Prostate gland (tissue), 2 donors: ENCODE results near the gene RGS3. TPM values are rescaled to one million over a fixed set of nuclear protein-coding genes. Genes with fewer than 3 reads are reported as not detected.

Experiments used
- DNase-seq: peaks from one replicate; pipeline ENCODE4 v3.0.0-alpha.2; 2019; ENCODE audit warnings: low spot score
- H3K27ac ChIP-seq, 2 donors: fragments of 200-600 bp; sonication (generic); 2 replicates each; pipeline ENCODE4 v1.5.1; 2017 to 2019
- H3K27me3 ChIP-seq: fragments of 200-600 bp; sonication (generic); replicated peaks from 2 replicates; pipeline ENCODE4 v1.5.1; 2019; ENCODE audit not compliant: insufficient read depth
- H3K36me3 ChIP-seq, 2 donors: fragments of 200-600 bp; sonication (generic); 1 replicate in 1 of 2; 2 replicates in 1 of 2; pipeline versions ENCODE4 v1.5.1 to v1.8.1; 2017 to 2019
- H3K4me1 ChIP-seq: fragments of 200-600 bp; sonication (generic); replicated peaks from 2 replicates; pipeline ENCODE4 v1.5.1; 2019
- H3K4me3 ChIP-seq, 2 donors: fragments of 200-600 bp; sonication (generic); 2 replicates each; pipeline ENCODE4 v1.5.1; 2017 to 2019
- H3K9me3 ChIP-seq: fragments of 200-600 bp; sonication (generic); 2 replicates; pipeline ENCODE4 v1.5.1; 2017
- POLR2A ChIP-seq: fragments of 450-650 bp; IDR thresholded peaks from one replicate; pipeline ENCODE4 v1.6.1; 2016; ENCODE audit warnings: antibody characterized with exemption, mild to moderate bottlenecking
- POLR2AphosphoS5 ChIP-seq: sonication (generic); formaldehyde crosslinking; IDR thresholded peaks from one replicate; pipeline ENCODE4 v1.6.1; 2017; ENCODE audit warnings: antibody characterized with exemption
- WGBS: methylation state at CpG from one replicate; pipeline ENCODE4 v1.1.5; 2018; 5-methylcytosine and 5-hydroxymethylcytosine counted together
- intact Hi-C: fragments of 100-400 bp; cut with DNase I; formaldehyde crosslinking; loops from one replicate; pipeline ENCODE4 v1.14.2; 2022
- total RNA-seq, 2 donors: library from RNA; depleted of rRNA; stranded (reverse); fragments of >200 nt; gene quantifications; one replicate each; pipeline ENCODE4 v1.1.0, GENCODE V29; 2016
- TF ChIP-seq, protein P1 (sequence below), 4 experiments: fragments of 200-600 bp in 2 of 4; fragments of 450-650 bp in 2 of 4; sonication (generic) in 2 of 4; IDR thresholded peaks; 1 replicate in 3 of 4; 2 replicates in 1 of 4; pipeline ENCODE4 v1.5.1; 2016 to 2019; ENCODE audit warnings: antibody characterized with exemption in 4 of 4, mild to moderate bottlenecking in 2 of 4, moderate library complexity in 2 of 4

RGS3 gene
- total RNA-seq, 2 donors from 2014 or later, result 26.5 to 98.9 TPM

DNA sequence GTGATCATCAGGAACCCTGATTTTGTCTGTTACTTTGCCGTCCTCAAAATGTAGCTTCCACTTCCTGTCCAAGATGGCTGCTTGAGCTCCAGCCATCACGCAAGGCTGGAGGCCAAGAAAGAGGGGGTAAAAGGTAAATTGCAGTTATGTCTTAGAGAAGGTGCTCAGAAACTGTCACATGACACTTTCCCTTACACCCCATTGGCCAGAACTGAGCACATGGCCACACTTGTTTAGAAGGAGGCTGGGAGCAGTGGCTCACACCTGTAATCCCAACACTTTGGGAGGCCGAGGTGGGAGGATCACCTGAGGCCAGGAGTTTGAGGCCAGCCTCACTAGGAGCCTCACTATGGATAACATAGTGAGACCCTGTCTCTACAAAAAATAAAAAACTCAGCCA, 140.9 kb downstream of the RGS3 start:
- H3K27ac ChIP-seq, result no peak overlapping the region
- no peaks in the 10 kb centered on the region for H3K27me3 ChIP-seq
- H3K36me3 ChIP-seq, result no peaks in the 10 kb centered on the region
- intact Hi-C loops, result no loop called here
- H3K4me1 ChIP-seq, result no peaks in the 10 kb centered on the region
- WGBS, result 93% methylated on average over 3 of the region's 3 CpGs
- no peak for DNase-seq
- no peak overlapping the region for H3K4me3 ChIP-seq
- H3K9me3 ChIP-seq, result no peaks in the 10 kb centered on the region
- TF ChIP-seq POLR2AphosphoS5 (no peak), POLR2A (no peak)
- TF ChIP-seq, protein P1, sequence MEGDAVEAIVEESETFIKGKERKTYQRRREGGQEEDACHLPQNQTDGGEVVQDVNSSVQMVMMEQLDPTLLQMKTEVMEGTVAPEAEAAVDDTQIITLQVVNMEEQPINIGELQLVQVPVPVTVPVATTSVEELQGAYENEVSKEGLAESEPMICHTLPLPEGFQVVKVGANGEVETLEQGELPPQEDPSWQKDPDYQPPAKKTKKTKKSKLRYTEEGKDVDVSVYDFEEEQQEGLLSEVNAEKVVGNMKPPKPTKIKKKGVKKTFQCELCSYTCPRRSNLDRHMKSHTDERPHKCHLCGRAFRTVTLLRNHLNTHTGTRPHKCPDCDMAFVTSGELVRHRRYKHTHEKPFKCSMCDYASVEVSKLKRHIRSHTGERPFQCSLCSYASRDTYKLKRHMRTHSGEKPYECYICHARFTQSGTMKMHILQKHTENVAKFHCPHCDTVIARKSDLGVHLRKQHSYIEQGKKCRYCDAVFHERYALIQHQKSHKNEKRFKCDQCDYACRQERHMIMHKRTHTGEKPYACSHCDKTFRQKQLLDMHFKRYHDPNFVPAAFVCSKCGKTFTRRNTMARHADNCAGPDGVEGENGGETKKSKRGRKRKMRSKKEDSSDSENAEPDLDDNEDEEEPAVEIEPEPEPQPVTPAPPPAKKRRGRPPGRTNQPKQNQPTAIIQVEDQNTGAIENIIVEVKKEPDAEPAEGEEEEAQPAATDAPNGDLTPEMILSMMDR (IDR thresholded peaks at IDR 0.05), result no peak

DNA sequence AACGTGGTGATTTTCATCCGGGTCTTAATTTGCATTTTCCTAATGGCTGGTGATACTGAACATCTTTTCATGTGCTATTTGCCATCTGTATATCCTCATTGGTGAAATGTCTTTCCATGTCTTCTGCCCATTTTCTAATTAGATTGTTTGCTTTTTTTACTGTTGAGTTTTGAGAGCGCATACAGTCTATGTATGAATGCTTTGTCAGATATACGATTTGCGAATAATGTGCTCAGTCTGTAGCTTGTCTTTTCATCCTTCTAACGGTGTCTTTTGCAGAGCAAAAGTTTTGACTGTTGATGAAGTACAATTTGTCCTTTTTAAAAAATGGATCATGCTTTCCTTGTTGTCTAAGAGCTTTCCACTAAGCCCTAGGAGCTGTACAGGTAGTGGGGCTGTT, 143.0 kb downstream of the RGS3 start:
- Histone ChIP-seq H3K36me3 (no peaks in the 10 kb centered on the region), H3K4me1 (no peaks in the 10 kb centered on the region), H3K27me3 (no peaks in the 10 kb centered on the region), H3K27ac (no peak overlapping the region), H3K4me3 (no peak overlapping the region), H3K9me3 (no peaks in the 10 kb centered on the region)
- WGBS, result 73% methylated on average over 6 of the region's 6 CpGs
- no peak for DNase-seq
- no peak for TF ChIP-seq POLR2AphosphoS5
- TF ChIP-seq POLR2A, result no peak
- TF ChIP-seq, protein P1 (IDR thresholded peaks at IDR 0.05), result no peak
- intact Hi-C loops, result no loop called here

DNA sequence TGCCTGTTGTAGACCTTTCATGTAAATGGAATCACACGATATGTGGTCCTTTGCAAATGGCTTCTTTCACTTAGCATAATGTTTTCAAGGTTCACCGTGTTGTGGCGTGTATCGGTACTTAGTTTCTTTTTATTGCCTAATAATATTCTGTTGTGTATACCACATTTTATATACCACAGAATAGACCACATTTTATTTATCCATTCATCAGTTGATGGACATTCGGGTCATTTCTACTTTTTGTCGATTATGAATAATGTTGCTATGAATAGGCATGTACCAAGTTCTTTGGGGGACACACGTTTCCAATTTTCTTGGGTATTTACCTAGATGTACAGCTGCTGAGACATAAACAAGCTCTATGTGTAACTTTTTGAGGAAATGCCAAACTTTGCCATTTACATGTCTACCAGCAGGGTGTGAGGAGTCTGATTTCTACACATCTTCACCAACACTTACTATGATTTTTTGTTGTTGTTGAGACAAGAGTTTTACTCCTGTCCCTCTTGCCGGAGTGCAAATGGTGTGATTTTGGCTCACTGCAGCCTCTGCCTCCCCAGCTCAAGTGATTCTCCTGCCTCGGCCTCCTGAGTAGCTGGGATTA, 144.7 kb downstream of the RGS3 start:
- H3K27ac ChIP-seq, result no peak overlapping the region

DNA sequence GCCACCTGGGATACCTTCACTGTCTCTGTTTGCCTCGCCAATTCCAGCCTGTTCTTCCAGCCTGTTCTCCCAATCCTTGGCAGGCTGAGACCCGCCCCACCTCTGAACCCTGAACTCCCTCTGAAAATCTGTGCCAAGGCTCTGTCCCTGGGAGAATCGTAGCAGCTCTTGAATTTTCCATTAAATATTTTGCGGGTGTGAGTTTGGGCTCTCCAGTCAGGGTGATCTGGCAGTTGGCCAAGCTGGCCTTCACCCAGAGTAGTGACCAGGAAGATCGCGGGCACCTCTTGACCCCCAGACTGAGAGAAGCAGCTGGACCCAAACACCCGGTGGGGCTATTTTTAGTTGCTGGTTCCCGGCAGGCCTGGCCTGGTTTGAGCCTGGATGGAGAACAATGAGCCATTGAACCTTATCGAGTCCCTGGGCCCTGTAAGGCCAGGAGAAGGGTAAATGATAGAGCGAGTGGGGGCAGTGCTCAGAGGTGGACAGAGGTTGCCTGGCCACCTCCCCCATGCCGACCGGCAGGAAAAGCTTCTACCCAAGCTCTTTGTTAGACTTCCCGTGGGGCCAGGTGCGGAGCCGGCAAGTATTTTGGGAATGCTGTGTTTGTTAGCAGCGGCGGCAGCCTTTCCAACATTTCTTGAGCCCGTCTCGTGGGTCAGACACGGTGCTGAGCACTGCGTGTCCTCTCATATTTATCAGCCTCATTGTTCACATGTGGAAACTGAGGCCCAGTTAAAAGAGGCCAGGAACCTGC, 146.2 kb downstream of the RGS3 start:
- DNase-seq, result no peak
- H3K36me3 ChIP-seq, result no peaks in the 10 kb centered on the region
- no peak overlapping the region for H3K27ac ChIP-seq
- H3K9me3 ChIP-seq, result no peaks in the 10 kb centered on the region
- WGBS, result 44% methylated on average over 21 of the region's 21 CpGs
- H3K4me1 ChIP-seq, result no peaks in the 10 kb centered on the region
- TF ChIP-seq, protein P1 (IDR thresholded peaks at IDR 0.05), result no peak
- no peak for TF ChIP-seq POLR2AphosphoS5
- no peak for TF ChIP-seq POLR2A
- no peaks in the 10 kb centered on the region for H3K27me3 ChIP-seq
- H3K4me3 ChIP-seq, result no peak overlapping the region
- intact Hi-C loops, result no loop called here

More for the DNA sequence above, 144.7 kb downstream of the RGS3 start:
- TF ChIP-seq, protein P1 (IDR thresholded peaks at IDR 0.05), result no peak
- TF ChIP-seq POLR2AphosphoS5, result no peak
- no peak for TF ChIP-seq POLR2A
- Histone ChIP-seq H3K27me3 (no peaks in the 10 kb centered on the region), H3K36me3 (no peaks in the 10 kb centered on the region), H3K4me1 (no peaks in the 10 kb centered on the region), H3K9me3 (no peaks in the 10 kb centered on the region), H3K4me3 (no peak overlapping the region)
- intact Hi-C loops, result no loop called here
- 94% methylated on average over 9 of the region's 9 CpGs for WGBS
- no peak for DNase-seq
